SK-N-DZ (cell line): ENCODE data around the gene CRISPLD2.
"Not testable (repeated sequence)": the region's sequence is repeated elsewhere in the genome, so short reads cannot be mapped to it uniquely, and the experiment has no call there.

ENCODE experiments used
- DNase-seq: peaks from one replicate; pipeline ENCODE4 v3.0.0-alpha.2; 2015; ENCODE audit warnings: low spot score

CRISPLD2 gene

GRCh38 chr16:84839956-84840355 is 20.2 kb downstream of the CRISPLD2 start:
- no peak for DNase-seq

- DNase-seq, result no peak
These were observed 21.2 kb downstream of the CRISPLD2 start for GRCh38 chr16:84840687-84841627.

GRCh38 chr16:84841787-84842300 is 22.1 kb downstream of the CRISPLD2 start:
- DNase-seq, result no peak

GRCh38 chr16:84842516-84843148 is 22.8 kb downstream of the CRISPLD2 start:
- no peak for DNase-seq

DNA sequence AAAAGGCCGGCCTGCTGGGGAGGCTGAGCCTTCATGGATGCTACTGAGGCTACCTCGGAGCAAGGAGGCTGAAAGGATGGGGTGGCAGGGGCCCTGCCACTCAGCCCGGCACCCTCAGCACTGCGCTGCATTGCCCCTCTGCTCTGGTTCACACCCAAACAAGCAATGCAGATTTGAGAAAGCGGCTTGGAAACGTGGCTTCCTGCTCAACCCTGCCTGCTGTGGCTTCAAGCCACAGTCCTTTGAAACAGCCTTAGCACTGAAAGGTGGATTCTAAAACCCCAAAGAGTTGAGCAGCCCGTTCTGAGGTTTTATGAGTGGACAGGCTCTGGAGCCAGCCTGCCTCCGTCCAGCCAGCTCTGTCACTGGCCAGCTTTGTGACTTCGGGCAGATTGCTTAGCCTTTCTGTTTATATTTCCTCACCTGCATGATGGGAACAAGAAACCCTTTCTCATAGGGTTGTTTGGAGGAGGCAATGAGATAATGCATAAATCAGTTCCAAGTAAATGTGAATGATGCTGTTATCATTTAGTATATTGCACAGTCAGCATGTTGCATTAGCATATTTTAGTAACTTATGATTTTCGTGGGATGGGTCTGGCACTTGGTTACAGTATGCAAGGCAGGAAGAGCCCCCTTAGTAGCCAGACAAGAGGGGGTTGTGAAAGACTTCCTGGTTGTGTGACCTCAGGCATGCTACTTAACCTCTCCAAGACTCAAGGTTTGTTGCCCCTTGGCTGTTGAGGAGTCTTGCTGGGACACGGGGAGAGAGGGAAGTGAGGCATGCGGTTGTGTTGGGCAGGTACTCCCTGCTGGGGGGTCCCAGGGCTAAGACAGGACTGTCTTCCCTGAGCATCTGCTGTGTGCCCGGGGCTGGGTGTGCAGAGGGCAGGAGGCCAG is 23.6 kb downstream of the CRISPLD2 start:
- no peak for DNase-seq

DNA sequence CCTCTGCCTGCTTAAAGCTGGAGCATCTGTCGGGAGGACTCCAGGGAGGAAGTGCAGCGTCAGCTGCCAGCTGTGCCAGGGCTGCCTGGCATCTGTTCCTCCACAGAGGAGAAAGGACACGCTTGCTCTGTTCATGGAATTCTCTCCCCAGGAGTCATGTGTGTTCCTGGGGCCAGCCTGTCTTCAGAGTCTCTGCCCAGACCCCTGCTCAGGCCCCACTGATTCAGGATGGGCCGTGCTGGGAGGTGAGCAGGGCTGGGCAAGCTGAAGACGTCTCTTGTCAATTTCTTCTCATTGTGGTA is 24.2 kb downstream of the CRISPLD2 start:
- no peak for DNase-seq

- DNase-seq, result no peak
These were observed 25.0 kb downstream of the CRISPLD2 start for GRCh38 chr16:84844559-84845495.

DNA sequence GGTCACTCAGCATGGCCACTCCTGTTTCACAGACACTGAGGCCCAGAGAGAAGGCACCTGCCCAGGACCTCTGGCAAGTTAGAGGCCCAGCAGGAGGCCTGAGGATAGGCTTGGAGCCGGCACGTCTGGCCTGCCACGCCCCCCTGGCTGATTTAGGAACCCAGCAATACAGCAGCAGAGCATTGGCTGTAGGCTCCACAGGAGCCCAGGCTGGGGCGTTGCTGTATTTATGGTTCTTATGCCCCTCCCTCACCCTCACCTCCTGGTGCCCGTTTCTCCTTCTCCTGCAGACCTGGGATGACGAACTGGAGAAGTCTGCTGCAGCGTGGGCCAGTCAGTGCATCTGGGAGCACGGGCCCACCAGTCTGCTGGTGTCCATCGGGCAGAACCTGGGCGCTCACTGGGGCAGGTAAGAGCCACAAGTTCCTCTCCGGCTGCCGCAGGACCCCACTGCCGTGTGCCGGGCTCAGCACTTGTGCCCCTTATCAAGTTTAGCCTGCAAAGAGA is 25.8 kb downstream of the CRISPLD2 start:
- DNase-seq, result no peak

- DNase-seq, result no peak
These were observed 28.0 kb downstream of the CRISPLD2 start for GRCh38 chr16:84847564-84848355.

GRCh38 chr16:84848986-84849634 is 29.3 kb downstream of the CRISPLD2 start:
- DNase-seq, result no peak

DNA sequence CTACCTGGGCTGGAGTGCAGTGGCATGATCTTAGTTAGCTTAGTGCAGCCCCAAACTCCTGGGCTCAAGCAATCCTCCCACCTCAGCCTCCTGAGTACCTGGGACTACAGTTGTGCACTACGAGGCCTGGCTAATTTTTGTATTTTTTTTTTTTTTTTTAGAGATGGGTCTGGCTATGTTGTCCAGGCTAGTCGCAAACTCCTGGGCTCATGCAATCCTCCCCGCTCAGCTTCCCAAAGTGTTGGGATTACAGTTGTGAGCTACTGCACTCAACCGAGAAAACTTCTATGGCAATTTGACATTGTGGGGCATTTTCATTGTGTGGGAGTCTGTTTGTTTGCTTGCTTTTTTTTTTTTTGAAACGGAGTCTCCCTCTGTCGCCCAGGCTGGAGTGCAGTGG is 30.0 kb downstream of the CRISPLD2 start:
- DNase-seq, result no peak

GRCh38 chr16:84850714-84851113 is 30.9 kb downstream of the CRISPLD2 start:
- no peak for DNase-seq

GRCh38 chr16:84851192-84852127 is 31.7 kb downstream of the CRISPLD2 start:
- DNase-seq, result no peak

- no peak for DNase-seq
These were observed 33.7 kb downstream of the CRISPLD2 start for GRCh38 chr16:84853534-84853933.

DNA sequence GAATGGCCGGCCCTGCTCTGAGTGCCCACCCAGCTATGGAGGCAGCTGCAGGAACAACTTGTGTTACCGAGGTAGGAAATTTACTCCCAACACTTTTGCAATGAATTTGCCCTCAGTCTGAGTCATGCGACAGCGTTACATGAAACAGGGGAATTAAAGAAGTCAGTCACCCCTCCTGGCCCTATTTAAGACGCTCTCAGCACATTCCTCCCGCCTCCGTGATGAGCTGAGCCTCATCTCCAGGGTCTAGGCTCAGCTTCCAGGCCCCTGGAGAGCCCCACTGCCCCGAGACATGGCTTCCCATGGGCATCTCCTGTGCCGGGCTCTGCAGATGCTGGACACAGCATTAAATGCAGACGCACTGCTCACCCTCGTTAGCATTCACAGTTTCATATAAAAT is 35.0 kb downstream of the CRISPLD2 start:
- no peak for DNase-seq

- not testable (repeated sequence) for DNase-seq
These were observed 35.8 kb downstream of the CRISPLD2 start for GRCh38 chr16:84855435-84856202.

DNA sequence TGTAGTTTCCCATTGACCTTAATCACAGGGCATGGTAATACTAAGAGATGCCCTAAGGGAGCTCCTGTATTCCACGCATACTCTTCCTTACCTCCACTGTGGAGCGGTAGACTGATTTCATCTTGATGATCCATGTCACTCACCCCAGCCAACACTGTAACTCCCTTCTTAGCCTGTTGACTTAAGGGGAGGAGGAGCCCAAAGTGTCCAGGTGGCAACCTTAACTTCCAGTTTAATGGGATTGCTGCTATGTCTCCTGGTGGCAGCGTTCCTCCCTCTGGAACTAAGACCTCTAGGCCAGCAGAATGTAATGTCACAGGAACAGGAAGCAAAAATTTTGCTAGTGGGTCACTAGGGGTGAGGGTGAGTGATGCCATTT is 36.4 kb downstream of the CRISPLD2 start:
- not testable (repeated sequence) for DNase-seq
